GM23248 (cell line): Measurements from ENCODE around the gene PRDX3.

ENCODE experiments used
- EZH2 ChIP-seq: fragments of 200-600 bp; sonication (generic); IDR thresholded peaks from 2 replicates; pipeline ENCODE4 v1.6.1; 2018; ENCODE audit warnings: antibody characterized with exemption, mild to moderate bottlenecking; ENCODE audit not compliant: insufficient read depth, poor library complexity, severe bottlenecking
- EZH2phosphoT487 ChIP-seq: fragments of 200-600 bp; sonication (generic); IDR thresholded peaks from 2 replicates; pipeline ENCODE4 v1.6.1; 2018; ENCODE audit warnings: antibody characterized with exemption, moderate library complexity, mild to moderate bottlenecking, low read depth; ENCODE audit not compliant: insufficient read depth

- no peak for TF ChIP-seq EZH2
- TF ChIP-seq EZH2phosphoT487: no peak
Observed at GRCh38 chr10:119207713-119208552, 29.3 kb upstream of the PRDX3 start.
